Progenitor cell of endocrine pancreas (in vitro differentiated cells): ENCODE data around the gene KCNK5. TPM values are rescaled to one million over a fixed set of nuclear protein-coding genes. Genes with fewer than 3 reads are reported as not detected.

Experiments
- DNase-seq: peaks from one replicate; pipeline ENCODE4 v3.0.0; 2021; ENCODE audit warnings: low spot score; ENCODE audit not compliant: unreplicated experiment
- H3K27ac Mint-ChIP-seq: 2 replicates; pipeline ENCODE4 v1.8.0; 2021; ENCODE audit warnings: mild to moderate bottlenecking, moderate library complexity, mixed read lengths
- H3K27me3 Mint-ChIP-seq: 2 replicates; pipeline ENCODE4 v1.8.0; 2021; ENCODE audit warnings: mixed read lengths
- H3K36me3 Mint-ChIP-seq: 2 replicates; pipeline ENCODE4 v1.8.0; 2022; ENCODE audit warnings: mixed read lengths; ENCODE audit not compliant: insufficient read depth
- H3K4me1 Mint-ChIP-seq: 2 replicates; pipeline ENCODE4 v1.8.0; 2021; ENCODE audit warnings: low read depth, mixed read lengths
- H3K4me3 Mint-ChIP-seq: 2 replicates; pipeline ENCODE4 v1.8.0; 2021; ENCODE audit warnings: low read depth, mild to moderate bottlenecking, moderate library complexity, mixed read lengths
- H3K9me3 Mint-ChIP-seq: 2 replicates; pipeline ENCODE4 v1.8.0; 2021; ENCODE audit warnings: low read depth, mixed read lengths
- total RNA-seq: library from RNA; stranded (reverse); gene quantifications from 2 replicates; pipeline ENCODE4 v1.2.1, GENCODE V29; 2021
- TF ChIP-seq, protein P1 (sequence below): fragments of 200-600 bp; sonication (generic); IDR thresholded peaks from one replicate; pipeline ENCODE4 v1.5.0; 2021; ENCODE audit warnings: antibody characterized with exemption, mild to moderate bottlenecking; ENCODE audit not compliant: unreplicated experiment

The KCNK5 gene
- total RNA-seq, 1 donor from 2014 or later: 2.0 TPM

DNA sequence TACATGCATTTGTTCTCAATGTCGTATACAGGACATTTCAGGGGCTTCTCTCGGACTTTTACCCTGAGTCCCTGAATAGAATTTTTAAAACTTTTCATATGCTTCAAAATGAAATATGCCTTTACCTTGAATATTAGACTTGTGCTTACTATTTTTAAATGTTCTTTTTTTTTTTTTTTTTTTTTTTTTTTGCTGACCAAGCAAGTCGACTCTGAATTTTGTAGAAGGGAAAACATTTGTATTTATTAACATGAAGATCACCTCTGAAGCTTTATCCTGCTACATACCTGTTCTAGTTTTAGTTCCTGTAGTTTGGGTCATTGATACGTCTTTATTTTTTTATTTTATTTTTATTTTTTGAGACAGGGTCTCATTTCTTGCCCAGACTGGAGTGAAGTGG lies 74.6 kb downstream of the KCNK5 start:
- H3K27me3 Mint-ChIP-seq: peaks cover 45% of the 10 kb centered on the region

DNA sequence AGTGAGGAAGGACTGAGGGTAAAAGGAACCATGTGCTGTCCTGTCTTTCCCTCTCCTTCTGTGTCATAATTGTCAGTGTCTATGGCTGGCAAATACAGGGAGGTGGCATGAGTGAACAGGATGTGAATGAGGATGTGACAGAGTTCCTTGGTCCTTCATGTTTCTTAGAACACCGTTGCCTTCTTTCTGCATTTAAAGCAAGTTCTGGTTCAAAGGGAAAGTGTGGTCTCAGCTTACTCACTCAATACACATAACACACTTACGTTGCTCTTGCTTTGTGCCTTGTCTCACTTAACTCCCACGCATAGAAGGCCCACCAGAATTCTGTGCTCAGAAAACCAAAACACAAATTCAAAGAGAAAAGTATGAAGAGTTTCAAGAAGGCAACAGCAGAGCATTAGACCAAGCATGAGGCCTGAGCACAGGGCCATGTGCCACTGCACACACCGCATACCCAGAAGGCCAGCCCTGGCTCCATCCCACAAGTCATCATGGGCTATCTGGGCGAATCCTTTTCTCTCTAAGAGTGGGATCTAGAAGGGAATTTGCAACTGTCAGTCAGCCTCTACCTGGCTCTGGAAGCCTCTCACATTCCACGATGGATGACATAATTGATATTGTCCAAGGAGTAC lies 75.4 kb downstream of the KCNK5 start:
- Mint-ChIP-seq H3K36me3 (no peaks in the 10 kb centered on the region), H3K4me1 (peaks cover 14% of the 10 kb centered on the region), H3K27ac (no peak overlapping the region), H3K27me3 (peaks cover 53% of the 10 kb centered on the region), H3K9me3 (no peaks in the 10 kb centered on the region), H3K4me3 (no peak overlapping the region)
- TF ChIP-seq, protein P1, sequence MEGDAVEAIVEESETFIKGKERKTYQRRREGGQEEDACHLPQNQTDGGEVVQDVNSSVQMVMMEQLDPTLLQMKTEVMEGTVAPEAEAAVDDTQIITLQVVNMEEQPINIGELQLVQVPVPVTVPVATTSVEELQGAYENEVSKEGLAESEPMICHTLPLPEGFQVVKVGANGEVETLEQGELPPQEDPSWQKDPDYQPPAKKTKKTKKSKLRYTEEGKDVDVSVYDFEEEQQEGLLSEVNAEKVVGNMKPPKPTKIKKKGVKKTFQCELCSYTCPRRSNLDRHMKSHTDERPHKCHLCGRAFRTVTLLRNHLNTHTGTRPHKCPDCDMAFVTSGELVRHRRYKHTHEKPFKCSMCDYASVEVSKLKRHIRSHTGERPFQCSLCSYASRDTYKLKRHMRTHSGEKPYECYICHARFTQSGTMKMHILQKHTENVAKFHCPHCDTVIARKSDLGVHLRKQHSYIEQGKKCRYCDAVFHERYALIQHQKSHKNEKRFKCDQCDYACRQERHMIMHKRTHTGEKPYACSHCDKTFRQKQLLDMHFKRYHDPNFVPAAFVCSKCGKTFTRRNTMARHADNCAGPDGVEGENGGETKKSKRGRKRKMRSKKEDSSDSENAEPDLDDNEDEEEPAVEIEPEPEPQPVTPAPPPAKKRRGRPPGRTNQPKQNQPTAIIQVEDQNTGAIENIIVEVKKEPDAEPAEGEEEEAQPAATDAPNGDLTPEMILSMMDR: no peak
- no peak for DNase-seq

More for the DNA sequence above, 74.6 kb downstream of the KCNK5 start:
- H3K27ac Mint-ChIP-seq: no peak overlapping the region
- no peaks in the 10 kb centered on the region for H3K9me3 Mint-ChIP-seq
- TF ChIP-seq, protein P1: no peak
- no peak overlapping the region for H3K4me3 Mint-ChIP-seq
- no peaks in the 10 kb centered on the region for H3K36me3 Mint-ChIP-seq
- DNase-seq: no peak
- H3K4me1 Mint-ChIP-seq: peaks cover 14% of the 10 kb centered on the region

DNA sequence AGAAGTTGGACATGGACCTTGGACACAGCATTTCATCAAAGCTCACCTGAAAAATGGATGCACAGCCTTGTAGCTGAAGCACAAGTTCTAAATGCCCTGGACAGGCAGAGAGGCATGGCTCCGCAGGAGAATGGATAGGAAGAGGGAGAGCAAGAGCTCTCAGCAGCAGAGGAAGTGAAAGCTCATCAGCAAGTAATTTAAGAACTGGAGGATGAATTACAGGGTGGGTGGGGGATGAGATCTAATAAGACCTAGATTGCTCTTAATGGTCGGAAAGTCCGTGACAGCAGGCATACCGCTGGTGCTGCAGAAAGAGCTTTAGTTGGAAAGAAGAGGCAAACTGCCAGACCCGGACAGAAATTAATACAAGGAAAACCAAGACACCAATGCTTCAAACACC lies 77.0 kb downstream of the KCNK5 start:
- peaks cover 5% of the 10 kb centered on the region for H3K4me1 Mint-ChIP-seq
- H3K27me3 Mint-ChIP-seq: peaks cover 64% of the 10 kb centered on the region
- TF ChIP-seq, protein P1: no peak
- no peak overlapping the region for H3K27ac Mint-ChIP-seq
- H3K4me3 Mint-ChIP-seq: no peak overlapping the region
- H3K36me3 Mint-ChIP-seq: no peaks in the 10 kb centered on the region
- no peak for DNase-seq
- no peaks in the 10 kb centered on the region for H3K9me3 Mint-ChIP-seq

DNA sequence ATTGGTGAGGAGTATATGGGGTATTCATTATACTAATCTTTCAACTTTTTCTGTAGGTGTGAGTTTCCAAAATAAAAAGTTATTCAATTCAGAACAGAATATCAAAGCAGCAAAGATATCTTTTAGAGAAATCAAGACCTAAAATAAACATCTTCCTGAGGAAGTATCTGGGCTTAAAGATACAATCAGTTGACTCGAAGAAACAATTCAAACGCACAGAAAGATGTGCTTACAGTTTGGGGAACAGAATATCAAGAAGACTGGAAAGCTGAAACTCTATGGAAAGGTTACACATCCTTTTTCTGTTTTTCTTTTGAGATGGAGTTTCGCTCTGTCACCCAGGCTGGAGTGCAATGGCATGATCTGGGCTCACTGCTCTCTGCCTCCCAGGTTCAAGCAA lies 78.1 kb downstream of the KCNK5 start:
- peaks cover 64% of the 10 kb centered on the region for H3K27me3 Mint-ChIP-seq
- H3K9me3 Mint-ChIP-seq: no peaks in the 10 kb centered on the region

DNA sequence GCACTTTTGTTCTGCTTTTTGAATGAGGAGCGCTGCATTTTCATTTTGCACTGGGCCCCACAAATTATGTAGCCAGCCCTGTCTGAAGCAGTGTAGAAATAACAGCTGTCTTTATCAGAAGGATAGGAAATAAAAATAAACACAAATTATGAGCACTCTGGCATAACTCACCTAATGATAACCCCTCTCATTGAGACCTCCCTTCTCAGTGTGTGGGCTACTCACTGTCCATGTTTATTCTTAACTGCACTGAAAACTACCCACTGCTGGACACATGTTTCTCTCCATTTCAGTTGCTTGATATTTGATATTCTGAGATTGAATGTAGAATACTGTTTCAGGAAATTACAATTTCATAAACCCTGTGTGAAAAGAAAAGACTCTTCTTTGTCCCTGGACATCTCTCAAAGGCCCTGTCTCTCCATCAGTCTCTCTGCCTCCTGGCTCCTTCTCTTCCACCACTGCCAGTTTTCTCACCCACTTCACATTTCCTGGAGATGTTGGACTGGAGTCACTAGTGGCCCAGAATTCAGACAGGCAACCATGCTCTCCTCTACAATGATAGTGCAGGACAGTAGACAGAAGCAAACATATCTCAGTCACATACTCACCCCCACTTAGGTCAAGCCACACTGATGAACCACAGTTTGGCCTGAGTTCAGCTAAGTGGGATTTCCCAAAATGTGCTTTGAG lies 84.6 kb downstream of the KCNK5 start:
- no peak overlapping the region for H3K4me3 Mint-ChIP-seq
- TF ChIP-seq, protein P1: no peak
- H3K9me3 Mint-ChIP-seq: no peaks in the 10 kb centered on the region
- H3K27ac Mint-ChIP-seq: no peak overlapping the region
- peaks cover 47% of the 10 kb centered on the region for H3K27me3 Mint-ChIP-seq
- no peak for DNase-seq
- H3K4me1 Mint-ChIP-seq: no peaks in the 10 kb centered on the region
- no peaks in the 10 kb centered on the region for H3K36me3 Mint-ChIP-seq

More for the DNA sequence above, 78.1 kb downstream of the KCNK5 start:
- Mint-ChIP-seq H3K4me1 (no peaks in the 10 kb centered on the region), H3K27ac (no peak overlapping the region), H3K4me3 (no peak overlapping the region), H3K36me3 (no peaks in the 10 kb centered on the region)
- TF ChIP-seq, protein P1: no peak
- no peak for DNase-seq
